GM12872 (cell line): ENCODE results near the gene SLC12A5.

Experiments
- CTCF ChIP-seq: IDR thresholded peaks from 3 replicates; pipeline ENCODE4 v1.5.1; 2011; ENCODE audit warnings: low read depth, mild to moderate bottlenecking, low read length, moderate library complexity; ENCODE audit not compliant: insufficient read depth

The SLC12A5 gene

GRCh38 chr20:46023999-46024398 lies 5.0 kb upstream of the SLC12A5 start:
- TF ChIP-seq CTCF, result no peak

- TF ChIP-seq CTCF, result no peak
Measured at GRCh38 chr20:46025376-46025783, 3.6 kb upstream of the SLC12A5 start.

GRCh38 chr20:46027245-46027853 lies 1.7 kb upstream of the SLC12A5 start:
- no peak for TF ChIP-seq CTCF

GRCh38 chr20:46028110-46028509 lies 905 bp upstream of the SLC12A5 start:
- no peak for TF ChIP-seq CTCF

- TF ChIP-seq CTCF, result no peak
Measured at GRCh38 chr20:46030284-46031013, 1.4 kb downstream of the SLC12A5 start.

- TF ChIP-seq CTCF, result no peak
Measured at GRCh38 chr20:46031014-46031569, 2.1 kb downstream of the SLC12A5 start.

GRCh38 chr20:46031701-46032254 lies 2.8 kb downstream of the SLC12A5 start:
- TF ChIP-seq CTCF, result no peak
